Bronchial epithelial cell (primary cell): ENCODE data around the gene PPM1D. TPM values are rescaled to one million over a fixed set of nuclear protein-coding genes. Genes with fewer than 3 reads are reported as not detected.

Experiments
- DNase-seq: peaks from one replicate; pipeline ENCODE4 v3.0.0-alpha.2; 2010; ENCODE audit warnings: low read depth
- FAIRE-seq: peaks from 2 replicates; lab custom pipeline; 2011; peaks lifted over from hg19 to GRCh38; lab: Jason Lieb, UNC
- H3K27me3 ChIP-seq: 2 replicates; pipeline ENCODE4 v1.5.1; 2011; ENCODE audit warnings: low read length; ENCODE audit not compliant: control insufficient read depth, insufficient read depth
- H3K36me3 ChIP-seq: 2 replicates; pipeline ENCODE4 v1.5.1; 2011; ENCODE audit warnings: low read length; ENCODE audit not compliant: control insufficient read depth, insufficient read depth
- H3K4me3 ChIP-seq: 2 replicates; pipeline ENCODE4 v1.5.1; 2011; ENCODE audit warnings: mild to moderate bottlenecking, low read depth, low read length, control low read depth
- total RNA-seq: library from RNA; depleted of rRNA; stranded (reverse); fragments of >200 nt; gene quantifications from 2 replicates; pipeline ENCODE4 v1.2.1, GENCODE V29; 2014
- TF ChIP-seq, protein P1 (sequence below): IDR thresholded peaks from 2 replicates; pipeline ENCODE4 v1.5.1; 2011; ENCODE audit warnings: mild to moderate bottlenecking, moderate library complexity, low read length, control low read depth, inconsistent platforms; ENCODE audit not compliant: insufficient read depth, severe bottlenecking

PPM1D gene
- total RNA-seq, 1 donor from 2014 or later, result 3.2 TPM

DNA sequence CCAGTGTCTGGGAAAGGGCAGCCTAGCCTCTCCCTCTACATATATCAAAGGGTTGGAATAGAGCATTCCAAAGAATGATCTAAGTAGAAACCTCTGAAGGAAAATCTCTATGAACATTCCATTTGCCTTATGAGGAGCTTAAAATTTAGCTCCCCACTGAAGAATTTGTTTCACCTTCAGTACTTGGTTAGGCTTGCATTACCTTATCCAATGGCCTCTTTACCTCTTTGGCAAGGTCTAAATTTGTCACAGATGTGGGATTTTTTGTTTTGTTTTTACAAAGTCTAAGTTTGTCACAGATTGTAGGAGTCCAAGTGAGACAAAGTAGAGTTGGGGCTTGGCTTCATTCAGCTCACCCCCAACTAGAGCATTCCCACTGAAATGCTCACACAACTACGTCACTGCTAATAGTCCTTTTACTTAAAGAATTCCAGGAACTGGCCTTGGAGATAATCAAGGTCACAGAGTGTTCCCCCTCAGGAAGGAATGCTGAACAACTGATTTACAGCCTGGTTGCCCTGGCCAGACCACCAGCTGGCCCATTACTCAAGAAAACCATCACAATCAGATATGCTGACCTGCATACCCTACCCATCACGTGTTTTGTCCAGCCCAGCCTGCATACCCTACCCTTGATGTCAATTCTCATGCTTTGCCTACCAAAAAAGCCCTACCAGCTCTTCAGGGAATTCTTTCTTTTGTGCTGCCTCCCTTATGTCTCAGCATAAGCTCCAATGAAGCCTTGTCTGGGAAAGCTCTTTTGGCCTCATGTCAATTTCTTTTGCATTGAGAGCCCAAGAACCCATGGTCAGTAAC is 26.5 kb upstream of the PPM1D start:
- no peaks in the 10 kb centered on the region for H3K27me3 ChIP-seq
- DNase-seq (no peak), FAIRE-seq (no peak)
- TF ChIP-seq, protein P1, sequence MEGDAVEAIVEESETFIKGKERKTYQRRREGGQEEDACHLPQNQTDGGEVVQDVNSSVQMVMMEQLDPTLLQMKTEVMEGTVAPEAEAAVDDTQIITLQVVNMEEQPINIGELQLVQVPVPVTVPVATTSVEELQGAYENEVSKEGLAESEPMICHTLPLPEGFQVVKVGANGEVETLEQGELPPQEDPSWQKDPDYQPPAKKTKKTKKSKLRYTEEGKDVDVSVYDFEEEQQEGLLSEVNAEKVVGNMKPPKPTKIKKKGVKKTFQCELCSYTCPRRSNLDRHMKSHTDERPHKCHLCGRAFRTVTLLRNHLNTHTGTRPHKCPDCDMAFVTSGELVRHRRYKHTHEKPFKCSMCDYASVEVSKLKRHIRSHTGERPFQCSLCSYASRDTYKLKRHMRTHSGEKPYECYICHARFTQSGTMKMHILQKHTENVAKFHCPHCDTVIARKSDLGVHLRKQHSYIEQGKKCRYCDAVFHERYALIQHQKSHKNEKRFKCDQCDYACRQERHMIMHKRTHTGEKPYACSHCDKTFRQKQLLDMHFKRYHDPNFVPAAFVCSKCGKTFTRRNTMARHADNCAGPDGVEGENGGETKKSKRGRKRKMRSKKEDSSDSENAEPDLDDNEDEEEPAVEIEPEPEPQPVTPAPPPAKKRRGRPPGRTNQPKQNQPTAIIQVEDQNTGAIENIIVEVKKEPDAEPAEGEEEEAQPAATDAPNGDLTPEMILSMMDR, result no peak
- no peaks in the 10 kb centered on the region for H3K36me3 ChIP-seq
- no peak overlapping the region for H3K4me3 ChIP-seq

DNA sequence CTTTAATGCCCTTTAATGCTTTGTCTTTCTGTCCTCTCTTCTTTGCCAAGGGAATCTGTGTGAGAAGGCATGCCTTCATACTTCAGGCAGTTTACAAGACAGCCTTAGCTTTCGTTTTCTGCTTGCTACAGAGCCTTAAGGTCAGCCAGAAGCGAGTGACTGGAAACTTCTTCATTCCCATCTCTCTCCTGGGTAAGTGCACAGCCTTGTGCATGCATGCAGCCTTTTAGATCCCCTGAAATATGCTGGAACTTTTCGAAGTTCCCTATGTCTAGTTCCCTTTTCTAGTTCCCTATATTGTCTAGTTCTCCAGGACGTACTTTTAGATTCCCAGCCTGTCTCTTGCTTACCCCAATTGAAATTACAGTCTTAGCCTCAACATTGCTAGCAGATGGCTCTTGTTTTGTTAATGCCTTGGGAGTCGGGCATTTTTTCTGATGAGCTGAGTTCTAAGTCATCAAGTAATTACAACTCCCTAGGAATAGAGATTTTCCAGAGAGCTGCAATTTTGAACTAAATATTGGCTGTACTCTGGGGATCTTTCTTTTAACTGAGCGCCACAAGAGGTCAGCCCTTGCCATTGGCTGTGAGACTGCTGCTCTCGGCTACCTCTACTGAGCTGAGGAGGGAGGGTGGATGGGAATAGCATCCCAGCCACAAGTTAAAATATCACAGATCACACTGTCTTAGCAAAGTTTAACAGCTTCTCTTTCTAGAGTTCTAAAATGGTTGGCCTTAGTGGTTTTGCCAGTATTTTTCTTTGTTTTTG is 22.7 kb upstream of the PPM1D start:
- no peak for FAIRE-seq
- TF ChIP-seq, protein P1, result no peak
- no peak overlapping the region for H3K4me3 ChIP-seq

DNA sequence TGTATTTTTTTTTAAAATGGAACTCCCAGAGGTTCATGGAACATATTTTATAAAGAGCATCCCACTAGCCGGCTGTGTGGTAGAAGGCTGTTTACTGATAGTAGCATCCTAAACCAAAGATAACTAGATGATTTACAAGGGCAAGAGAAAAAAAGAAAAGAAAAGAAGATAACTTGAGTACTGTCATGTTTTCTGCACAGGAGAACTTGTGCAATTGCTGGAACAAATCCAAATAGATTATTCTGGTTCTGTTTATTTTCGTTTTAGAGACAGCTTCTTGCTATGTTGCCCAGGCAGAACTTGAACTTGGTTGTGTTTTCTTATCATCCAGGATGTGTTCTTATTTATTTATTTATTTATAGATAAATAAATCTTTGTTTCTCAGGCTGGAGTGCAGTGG is 20.9 kb upstream of the PPM1D start:
- TF ChIP-seq, protein P1, result no peak
- Histone ChIP-seq H3K36me3 (no peaks in the 10 kb centered on the region), H3K27me3 (no peaks in the 10 kb centered on the region), H3K4me3 (no peak overlapping the region)
- no peak for DNase-seq
- FAIRE-seq, result no peak

More for the DNA sequence above, 22.7 kb upstream of the PPM1D start:
- H3K36me3 ChIP-seq, result no peaks in the 10 kb centered on the region
- DNase-seq, result no peak
- no peaks in the 10 kb centered on the region for H3K27me3 ChIP-seq

DNA sequence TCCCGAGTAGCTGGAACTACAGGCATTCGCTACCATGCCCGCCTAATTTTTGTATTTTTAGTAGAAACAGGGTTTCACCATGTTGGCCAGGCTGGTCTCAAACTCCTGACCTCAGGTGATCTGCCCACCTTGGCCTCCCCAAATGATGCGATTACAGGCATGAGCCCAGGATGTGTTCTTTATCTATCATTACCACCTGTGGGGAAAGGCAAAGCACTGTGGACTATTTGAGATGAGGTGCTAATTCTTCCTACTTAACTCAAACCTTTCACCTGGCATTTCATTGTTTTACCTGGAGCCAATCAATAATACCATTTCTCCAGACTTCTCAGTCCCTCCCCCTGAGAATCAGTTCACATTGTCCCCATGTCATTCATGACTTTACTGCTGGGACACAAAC is 20.4 kb upstream of the PPM1D start:
- Histone ChIP-seq H3K36me3 (no peaks in the 10 kb centered on the region), H3K4me3 (no peak overlapping the region), H3K27me3 (no peaks in the 10 kb centered on the region)
- FAIRE-seq (no peak), DNase-seq (no peak)
- TF ChIP-seq, protein P1, result no peak

DNA sequence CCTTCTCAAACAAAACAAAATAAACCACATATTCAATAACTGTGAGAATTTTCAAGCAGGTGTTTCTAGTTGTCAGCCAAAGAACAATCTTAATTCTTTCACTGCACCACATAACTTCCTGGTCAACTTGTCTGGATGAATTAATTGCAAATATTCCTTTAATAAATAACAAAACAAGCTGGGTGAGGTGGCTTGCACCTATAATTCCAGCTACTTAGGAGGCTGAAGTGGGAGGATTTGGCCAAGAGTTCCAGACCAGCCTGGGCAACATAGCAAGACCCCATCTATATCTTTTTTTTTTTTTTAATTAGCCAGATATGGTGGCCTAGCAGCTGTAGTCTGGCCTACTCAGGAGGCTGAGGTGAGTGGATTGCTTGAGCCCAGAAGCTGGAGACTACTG is 17.0 kb upstream of the PPM1D start:
- DNase-seq (no peak), FAIRE-seq (no peak)
- no peaks in the 10 kb centered on the region for H3K36me3 ChIP-seq
- TF ChIP-seq, protein P1, result no peak
- no peak overlapping the region for H3K4me3 ChIP-seq
- H3K27me3 ChIP-seq, result no peaks in the 10 kb centered on the region
